ENCODE data around the gene HBG1.
"Not testable (repeated sequence)": the region's sequence is repeated elsewhere in the genome, so short reads cannot be mapped to it uniquely, and the experiment has no call there.

HBG1 gene

DNA sequence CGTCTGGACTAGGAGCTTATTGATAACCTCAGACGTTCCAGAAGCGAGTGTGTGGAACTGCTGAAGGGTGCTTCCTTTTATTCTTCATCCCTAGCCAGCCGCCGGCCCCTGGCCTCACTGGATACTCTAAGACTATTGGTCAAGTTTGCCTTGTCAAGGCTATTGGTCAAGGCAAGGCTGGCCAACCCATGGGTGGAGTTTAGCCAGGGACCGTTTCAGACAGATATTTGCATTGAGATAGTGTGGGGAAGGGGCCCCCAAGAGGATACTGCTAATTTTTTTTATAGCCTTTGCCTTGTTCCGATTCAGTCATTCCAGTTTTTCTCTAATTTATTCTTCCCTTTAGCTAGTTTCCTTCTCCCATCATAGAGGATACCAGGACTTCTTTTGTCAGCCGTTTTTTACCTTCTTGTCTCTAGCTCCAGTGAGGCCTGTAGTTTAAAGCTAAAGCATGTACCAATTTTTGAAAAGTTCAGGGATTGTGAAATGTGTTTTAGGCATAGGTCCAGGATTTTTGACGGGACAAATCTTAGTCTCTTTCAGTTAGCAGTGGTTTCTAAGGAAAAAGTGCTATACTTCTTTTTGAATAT is at the start of gene HBG1:
Gene HBG1 (minus strand): TSS at position 51 of the 590 bp plus-strand sequence. CDS start 53 bp downstream, outside the sequence.
- not testable (repeated sequence) for DNase-seq

GRCh38 chr11:5298451-5298850 is 48.8 kb upstream of the HBG1 start:
- no peak for DNase-seq

DNA sequence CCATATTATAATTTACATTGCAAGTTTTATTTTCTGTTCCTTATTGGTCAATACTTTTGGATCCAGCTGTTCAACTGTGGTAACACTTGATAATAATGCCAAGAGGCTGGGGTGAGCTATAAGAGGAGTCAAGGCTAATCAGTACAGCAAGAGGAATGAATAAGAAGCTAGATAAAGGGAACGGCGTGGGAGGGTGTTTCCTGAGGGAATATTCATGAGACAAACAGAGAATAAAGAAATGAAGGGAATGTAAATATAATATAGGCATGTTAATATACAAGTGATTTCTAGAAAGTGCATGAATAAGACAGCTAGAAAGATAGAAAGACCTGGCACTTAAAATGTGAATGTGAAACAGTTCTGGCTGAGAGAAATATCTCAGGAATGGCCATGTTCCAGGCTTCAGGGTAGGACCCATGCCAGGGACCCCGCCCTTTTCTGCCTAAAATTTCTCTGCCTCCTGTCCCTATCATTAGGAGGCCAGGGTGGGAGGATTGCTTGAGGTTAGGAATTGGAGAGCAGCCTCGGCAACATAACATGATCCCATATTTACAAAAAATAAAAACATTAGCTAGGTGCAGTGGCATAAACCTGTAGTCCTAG is 48.2 kb upstream of the HBG1 start:
- no peak for DNase-seq

DNA sequence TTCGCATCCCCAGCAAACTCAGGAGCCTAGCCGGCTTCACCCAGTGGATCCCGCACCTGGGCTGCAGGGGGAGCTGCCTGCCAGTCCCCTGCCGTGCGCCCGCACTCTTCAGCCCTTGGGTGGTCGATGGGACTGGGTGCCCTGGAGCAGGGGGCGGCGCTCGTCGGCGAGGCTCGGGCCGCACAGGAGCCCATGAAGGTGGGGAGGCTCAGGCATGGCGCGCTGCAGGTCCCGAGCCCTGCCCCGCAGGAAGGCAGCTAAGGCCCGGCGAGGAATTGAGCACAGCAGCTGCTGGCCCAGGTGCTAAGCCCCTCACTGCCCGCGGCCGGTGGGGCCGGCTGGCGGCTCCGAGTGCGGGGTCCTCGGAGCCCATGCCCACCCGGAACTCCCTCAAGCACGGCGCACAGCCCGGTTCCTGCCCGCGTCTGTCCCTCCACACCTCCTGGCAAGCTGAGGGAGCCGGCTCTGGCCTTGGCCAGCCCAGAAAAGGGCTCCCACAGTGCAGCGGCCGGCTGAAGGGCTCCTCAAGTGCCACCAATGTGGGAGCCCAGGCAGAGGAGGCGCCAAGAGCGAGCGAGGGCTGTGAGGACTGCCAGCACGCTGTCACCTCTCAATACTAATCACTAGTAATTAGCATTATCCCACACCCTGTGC is 44.8 kb upstream of the HBG1 start:
- DNase-seq: not testable (repeated sequence)

DNA sequence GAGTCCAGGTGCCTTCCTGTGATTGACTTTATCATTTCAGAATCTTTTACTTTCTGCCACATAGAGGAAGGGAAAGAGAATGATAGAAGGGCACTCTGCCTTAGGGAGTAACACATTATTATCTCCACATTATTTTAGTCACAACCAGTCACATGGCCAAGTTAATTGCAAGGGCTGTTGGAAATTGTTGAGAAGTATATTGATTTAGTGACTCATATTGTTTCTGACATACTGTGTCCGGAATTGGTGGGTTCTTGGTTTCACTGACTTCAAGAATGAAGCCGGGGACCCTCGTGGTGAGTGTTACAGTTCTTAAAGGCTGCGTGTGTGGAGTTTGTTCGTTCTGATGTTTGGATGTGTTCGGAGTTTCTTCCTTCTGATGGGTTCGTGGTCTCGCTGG is 43.4 kb upstream of the HBG1 start:
- DNase-seq: no peak

DNA sequence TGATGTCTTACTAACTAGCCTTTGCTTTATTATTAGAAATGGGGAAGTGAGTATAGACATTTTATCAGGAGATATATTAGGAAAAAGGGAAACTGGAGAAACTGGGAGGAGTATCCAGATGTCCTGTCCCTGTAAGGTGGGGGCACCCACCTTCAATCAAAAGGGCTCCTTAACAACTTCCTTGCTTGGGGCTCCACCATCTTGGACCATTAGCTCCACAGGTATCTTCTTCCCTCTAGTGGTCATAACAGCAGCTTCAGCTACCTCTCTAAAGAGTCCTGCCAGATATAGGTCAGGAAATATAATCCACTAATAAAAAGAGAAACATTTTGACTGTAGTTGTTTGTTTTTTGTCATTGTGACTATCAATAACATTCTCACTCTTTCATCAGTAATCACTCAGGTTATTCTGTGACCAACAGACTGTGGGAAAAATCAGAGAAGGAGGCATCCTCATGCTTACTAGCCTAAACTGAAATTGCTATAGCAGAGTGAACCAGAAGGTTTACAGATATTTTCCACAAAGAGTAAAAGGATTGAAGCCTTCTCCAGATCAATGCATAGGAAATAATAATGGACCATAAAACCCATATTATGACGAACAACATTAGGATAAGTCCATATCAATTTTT is 41.7 kb upstream of the HBG1 start:
- no peak for DNase-seq

- DNase-seq: no peak
Measured at GRCh38 chr11:5290106-5290505, 40.4 kb upstream of the HBG1 start.

DNA sequence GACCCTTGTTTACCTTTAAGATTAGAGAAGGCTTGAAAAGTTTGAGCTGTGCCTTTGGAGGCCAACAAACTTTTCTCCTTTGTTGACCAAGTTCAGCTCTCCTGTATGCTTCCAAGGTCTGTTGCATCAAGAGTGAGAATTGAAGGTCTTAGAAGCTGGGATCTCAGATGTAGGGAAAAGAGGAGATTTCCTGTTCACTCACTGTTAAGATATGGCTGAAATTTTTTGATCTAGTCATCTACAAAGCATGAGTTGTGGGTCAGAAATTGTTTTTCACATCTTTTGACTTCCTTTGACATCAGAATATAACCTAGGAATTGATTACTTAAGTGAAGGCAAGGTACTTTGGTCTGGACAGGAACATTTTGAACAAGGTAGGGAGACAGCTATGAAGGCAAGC is 40.0 kb upstream of the HBG1 start:
- DNase-seq: no peak

DNA sequence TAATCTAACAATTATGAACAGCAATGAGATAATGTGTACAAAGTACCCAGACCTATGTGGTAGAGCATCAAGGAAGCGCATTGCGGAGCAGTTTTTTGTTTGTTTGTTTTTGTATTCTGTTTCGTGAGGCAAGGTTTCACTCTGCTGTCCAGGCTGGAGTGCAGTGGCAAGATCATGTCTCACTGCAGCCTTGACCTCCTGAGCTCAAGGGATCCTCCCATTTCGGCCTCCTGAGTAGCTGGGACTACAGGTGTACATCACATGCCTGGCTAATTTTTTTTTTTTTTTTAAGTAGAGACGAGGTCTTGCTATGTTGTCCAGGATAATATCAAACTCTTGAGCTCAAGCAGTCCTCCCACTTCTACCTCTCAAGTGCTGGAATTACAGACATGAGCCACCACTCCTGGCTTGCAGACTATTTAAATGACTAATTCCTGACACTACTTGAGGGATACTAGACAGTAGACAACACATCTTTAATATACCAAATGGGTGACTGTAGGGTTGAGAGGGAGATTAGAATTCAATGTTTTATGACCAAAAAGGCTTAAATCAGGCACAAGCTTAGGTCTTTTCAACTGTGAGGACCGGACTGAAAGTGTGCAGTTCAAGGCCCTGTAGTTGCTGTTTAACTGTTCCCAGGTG is 39.4 kb upstream of the HBG1 start:
- DNase-seq: no peak

GRCh38 chr11:5288108-5288905 is 38.6 kb upstream of the HBG1 start:
- no peak for DNase-seq

DNA sequence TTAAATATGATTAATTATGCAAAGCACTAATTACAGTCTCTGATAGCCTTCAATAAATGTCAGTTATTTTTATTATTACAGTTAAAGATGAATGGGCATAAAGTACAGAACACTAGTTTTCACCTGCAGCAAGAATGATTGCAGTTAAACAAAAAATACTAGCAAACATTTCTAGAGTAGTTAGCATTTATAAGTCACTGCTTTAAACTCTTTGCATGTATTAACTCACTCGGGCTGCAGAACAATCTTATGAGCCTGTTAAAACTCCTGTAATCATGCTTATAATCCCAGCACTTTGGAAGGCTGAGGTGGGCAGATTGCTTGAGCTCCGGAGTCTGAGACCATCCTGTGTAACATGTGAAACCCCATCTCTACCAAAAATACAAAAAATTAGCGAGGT is 37.2 kb upstream of the HBG1 start:
- no peak for DNase-seq

- no peak for DNase-seq
Measured at GRCh38 chr11:5286351-5286750, 36.7 kb upstream of the HBG1 start.

DNA sequence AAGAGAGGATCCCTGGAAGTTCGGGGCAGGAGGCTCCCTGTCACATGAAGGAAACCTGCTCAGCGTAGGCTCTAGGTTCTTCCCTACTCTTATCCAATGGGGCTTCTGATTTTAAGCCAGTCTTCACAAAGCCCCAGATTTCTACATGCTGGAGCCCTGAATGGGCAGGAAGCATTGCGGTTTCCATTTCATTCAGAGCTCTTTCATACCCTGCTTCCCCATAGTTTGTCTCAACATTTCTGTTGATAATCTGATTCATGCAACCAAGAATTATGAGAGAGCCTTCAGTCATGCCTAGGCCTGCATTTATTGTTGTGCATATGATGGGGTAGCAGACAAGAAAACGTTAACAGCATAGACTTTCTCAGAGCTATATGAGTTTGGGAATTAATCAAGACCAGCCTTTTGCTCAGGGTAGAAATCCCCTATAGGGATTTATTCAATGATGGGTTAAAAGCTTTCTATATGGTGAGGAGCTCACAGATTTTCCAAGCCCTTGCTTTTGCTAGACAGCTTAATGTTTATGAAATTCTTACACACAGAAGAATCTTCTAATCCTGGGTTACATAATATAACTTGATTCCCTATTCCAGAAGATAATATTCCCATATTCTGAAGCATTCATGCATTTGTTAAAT is 36.2 kb upstream of the HBG1 start:
- no peak for DNase-seq

DNA sequence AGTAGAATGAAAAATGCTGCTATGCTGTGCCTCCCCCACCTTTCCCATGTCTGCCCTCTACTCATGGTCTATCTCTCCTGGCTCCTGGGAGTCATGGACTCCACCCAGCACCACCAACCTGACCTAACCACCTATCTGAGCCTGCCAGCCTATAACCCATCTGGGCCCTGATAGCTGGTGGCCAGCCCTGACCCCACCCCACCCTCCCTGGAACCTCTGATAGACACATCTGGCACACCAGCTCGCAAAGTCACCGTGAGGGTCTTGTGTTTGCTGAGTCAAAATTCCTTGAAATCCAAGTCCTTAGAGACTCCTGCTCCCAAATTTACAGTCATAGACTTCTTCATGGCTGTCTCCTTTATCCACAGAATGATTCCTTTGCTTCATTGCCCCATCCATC is 35.0 kb upstream of the HBG1 start:
- no peak for DNase-seq

DNA sequence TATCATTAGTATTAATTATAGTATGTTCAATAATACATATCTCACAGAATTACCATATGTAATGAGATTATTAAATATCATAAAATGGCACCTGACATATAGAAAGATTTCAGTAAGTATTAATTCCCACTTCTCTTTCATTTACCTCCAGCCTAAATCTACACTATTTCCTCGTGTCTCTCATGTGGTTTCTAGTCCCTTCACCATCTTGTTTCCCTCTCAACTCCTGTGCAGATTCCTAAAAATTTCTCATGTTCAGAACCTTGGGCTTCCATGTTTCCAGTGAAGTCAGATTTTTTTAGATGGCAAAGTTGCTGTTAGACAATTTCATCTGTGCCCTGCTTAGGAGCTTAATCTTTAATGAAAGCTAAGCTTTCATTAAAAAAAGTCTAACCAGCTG is 34.2 kb upstream of the HBG1 start:
- DNase-seq: no peak

- DNase-seq: no peak
Measured at GRCh38 chr11:5283086-5283485, 33.4 kb upstream of the HBG1 start.

DNA sequence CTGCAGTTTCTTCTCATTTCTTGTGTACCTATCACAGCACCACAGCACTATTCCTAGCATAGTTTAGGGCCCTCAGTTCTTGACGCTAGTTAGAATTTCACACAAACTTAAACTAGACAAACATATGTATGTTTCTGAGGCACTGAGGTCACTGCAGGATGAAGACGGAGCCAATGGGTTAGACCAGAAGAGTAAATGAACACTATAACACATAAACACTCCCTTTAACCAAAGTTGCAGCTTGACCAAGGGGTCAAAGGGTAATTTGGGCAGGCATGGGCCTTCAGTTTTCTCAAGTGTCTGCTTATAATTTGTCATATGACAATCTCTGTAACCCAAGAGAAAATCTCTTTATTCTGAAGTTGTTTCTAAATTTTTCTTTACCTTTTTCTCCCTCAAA is 33.0 kb upstream of the HBG1 start:
- DNase-seq: no peak

DNA sequence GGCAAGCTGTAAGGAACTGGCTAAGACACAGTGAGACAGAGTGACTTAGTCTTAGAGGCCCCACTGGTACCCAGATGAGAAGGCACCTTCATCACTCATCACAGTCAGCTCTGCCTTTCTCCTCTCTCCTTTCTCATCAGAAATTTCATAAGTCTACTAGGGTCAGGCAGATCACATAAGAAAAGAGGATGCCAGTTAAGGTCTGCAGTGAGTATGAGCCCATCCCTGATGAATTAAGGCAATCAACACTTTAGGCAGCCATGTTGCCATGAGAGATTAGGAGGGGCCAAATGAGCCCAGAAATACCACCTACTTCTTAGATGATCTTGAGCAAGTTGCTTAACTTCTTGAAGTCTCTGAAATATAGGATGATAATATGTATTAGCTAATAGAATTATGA is 31.9 kb upstream of the HBG1 start:
- DNase-seq: no peak

DNA sequence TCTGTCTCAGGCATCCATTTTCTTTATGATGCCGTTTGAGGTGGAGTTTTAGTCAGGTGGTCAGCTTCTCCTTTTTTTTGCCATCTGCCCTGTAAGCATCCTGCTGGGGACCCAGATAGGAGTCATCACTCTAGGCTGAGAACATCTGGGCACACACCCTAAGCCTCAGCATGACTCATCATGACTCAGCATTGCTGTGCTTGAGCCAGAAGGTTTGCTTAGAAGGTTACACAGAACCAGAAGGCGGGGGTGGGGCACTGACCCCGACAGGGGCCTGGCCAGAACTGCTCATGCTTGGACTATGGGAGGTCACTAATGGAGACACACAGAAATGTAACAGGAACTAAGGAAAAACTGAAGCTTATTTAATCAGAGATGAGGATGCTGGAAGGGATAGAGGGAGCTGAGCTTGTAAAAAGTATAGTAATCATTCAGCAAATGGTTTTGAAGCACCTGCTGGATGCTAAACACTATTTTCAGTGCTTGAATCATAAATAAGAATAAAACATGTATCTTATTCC is 31.0 kb upstream of the HBG1 start:
- DNase-seq: no peak

DNA sequence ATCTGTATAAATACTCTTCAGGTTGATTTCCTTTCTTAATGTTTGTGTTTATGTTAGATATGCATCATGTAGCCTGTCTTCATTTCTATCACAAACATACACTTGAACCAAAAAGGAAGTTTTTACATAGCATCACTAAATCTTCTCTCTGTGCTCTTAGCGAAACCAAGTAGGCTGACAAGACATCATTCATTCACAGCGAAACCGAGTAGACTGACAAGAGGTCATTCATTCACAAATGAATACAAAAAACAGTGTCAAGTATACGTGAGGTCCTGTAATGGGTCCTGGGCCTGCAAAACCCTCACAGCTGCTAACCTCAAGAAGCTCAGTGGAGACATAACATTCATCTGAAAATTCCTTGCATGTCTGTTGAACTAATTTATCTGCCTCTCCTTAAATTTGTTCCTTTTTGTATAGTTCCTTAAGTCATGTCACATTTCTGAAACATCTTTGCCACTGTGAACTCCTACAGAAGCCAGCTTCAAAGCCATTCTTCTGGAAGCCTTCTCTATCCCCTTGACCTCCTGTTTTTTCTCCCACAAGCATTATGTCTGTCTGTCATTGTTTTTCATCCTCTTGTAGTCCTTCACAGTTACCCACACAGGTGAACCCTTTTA is 29.9 kb upstream of the HBG1 start:
- DNase-seq: no peak

- no peak for DNase-seq
Measured at GRCh38 chr11:5277807-5278382, 28.2 kb upstream of the HBG1 start.
